Erythroblast (primary cell): ENCODE data around the gene C16orf95.

Experiments
- GATA1 ChIP-seq: IDR thresholded peaks from 2 replicates; pipeline ENCODE4 v1.6.1; 2011; ENCODE audit warnings: low read depth, mild to moderate bottlenecking, control low read depth, low read length, moderate library complexity
- POLR2A ChIP-seq: IDR thresholded peaks from 2 replicates; pipeline ENCODE4 v1.6.1; 2011; ENCODE audit warnings: mild to moderate bottlenecking, low read length

GRCh38 chr16:87295259-87295658, 21.9 kb downstream of the C16orf95 start:
- TF ChIP-seq POLR2A (no peak), GATA1 (no peak)
